ENCODE results near the gene CAPZA1. TPM values are rescaled to one million over a fixed set of nuclear protein-coding genes. Genes with fewer than 3 reads are reported as not detected.

The CAPZA1 gene
- total RNA-seq, 2 donors from 2014 or later: 111 to 122 TPM

- Mint-ChIP-seq H3K9me3 (no peaks in the 10 kb centered on the region), H3K27ac (no peak overlapping the region), H3K36me3 (ENCODE audit: low read depth) (peaks cover 80% of the 10 kb centered on the region), H3K27me3 (ENCODE audit: insufficient read depth) (peaks cover 8% of the 10 kb centered on the region), H3K4me1 (peaks cover 53% of the 10 kb centered on the region), H3K4me3 (no peak overlapping the region)
- Histone ChIP-seq H3K4me3 (ENCODE audit: low read length) (no peak overlapping the region), H3K9me3 (ENCODE audit: control insufficient read depth, low read length) (no peaks in the 10 kb centered on the region), H3K9ac (ENCODE audit: extremely low read depth, low read length, poor library complexity, severe bottlenecking) (no peak overlapping the region), H3K36me3 (ENCODE audit: control insufficient read depth, insufficient read depth, low read length) (peaks cover 88% of the 10 kb centered on the region), H3K27me3 (ENCODE audit: control insufficient read depth, insufficient read depth, low read length, poor library complexity, severe bottlenecking) (no peaks in the 10 kb centered on the region), H3K27ac (ENCODE audit: low read depth, low read length) (no peak overlapping the region), H3K4me1 (ENCODE audit: control insufficient read depth, insufficient read depth, low read length) (peaks cover 36% of the 10 kb centered on the region)
- 87 to 94% methylated on average over 6 to 9 of the region's 9 CpGs for WGBS, 2 experiments (ENCODE audit: insufficient coverage in 1 of 2, insufficient read length in 1 of 2)
- no peak for TF ChIP-seq CTCF (conservative IDR thresholded peaks at IDR 0.05)
- no peak for DNase-seq
Observed at GRCh38 chr1:112697781-112698201, 78.2 kb downstream of the CAPZA1 start.

- H3K9me3 ChIP-seq (ENCODE audit: control insufficient read depth, low read length): no peaks in the 10 kb centered on the region
- peak overlapping the region; percentile 58 for H3K27ac ChIP-seq (ENCODE audit: low read depth, low read length)
- H3K36me3 ChIP-seq (ENCODE audit: control insufficient read depth, insufficient read depth, low read length): peaks cover 91% of the 10 kb centered on the region
- no peaks in the 10 kb centered on the region for H3K27me3 ChIP-seq (ENCODE audit: control insufficient read depth, insufficient read depth, low read length, poor library complexity, severe bottlenecking)
- H3K9ac ChIP-seq (ENCODE audit: extremely low read depth, low read length, poor library complexity, severe bottlenecking): peak overlapping the region; percentile 15
- H3K4me3 Mint-ChIP-seq: peak overlapping the region; percentile 49
- peak overlapping the region; percentile 97 for H3K27ac Mint-ChIP-seq
- no peaks in the 10 kb centered on the region for H3K9me3 Mint-ChIP-seq
- peak; percentile 84 for DNase-seq
- WGBS, 2 experiments (ENCODE audit: insufficient coverage in 1 of 2, insufficient read length in 1 of 2): 76 to 86% methylated on average over 11 to 17 of the region's 17 CpGs
- peaks cover 38% of the 10 kb centered on the region for H3K4me1 ChIP-seq (ENCODE audit: control insufficient read depth, insufficient read depth, low read length)
- peaks cover 53% of the 10 kb centered on the region for H3K4me1 Mint-ChIP-seq
- peak overlapping the region; percentile 68 for H3K4me3 ChIP-seq (ENCODE audit: low read length)
- H3K36me3 Mint-ChIP-seq (ENCODE audit: low read depth): peaks cover 82% of the 10 kb centered on the region
- peaks cover 13% of the 10 kb centered on the region for H3K27me3 Mint-ChIP-seq (ENCODE audit: insufficient read depth)
- peak; percentile 29 for TF ChIP-seq CTCF (conservative IDR thresholded peaks at IDR 0.05)
Observed at GRCh38 chr1:112698366-112699310, 79.0 kb downstream of the CAPZA1 start.

- peaks cover 89% of the 10 kb centered on the region for H3K36me3 ChIP-seq (ENCODE audit: control insufficient read depth, insufficient read depth, low read length)
- no peak for TF ChIP-seq CTCF (conservative IDR thresholded peaks at IDR 0.05)
- Mint-ChIP-seq H3K27ac (peak overlapping the region; percentile 97), H3K9me3 (no peaks in the 10 kb centered on the region), H3K36me3 (ENCODE audit: low read depth) (peaks cover 82% of the 10 kb centered on the region), H3K4me1 (peaks cover 63% of the 10 kb centered on the region), H3K4me3 (peak overlapping the region; percentile 49), H3K27me3 (ENCODE audit: insufficient read depth) (peaks cover 19% of the 10 kb centered on the region)
- peak overlapping the region; percentile 36 for H3K27ac ChIP-seq (ENCODE audit: low read depth, low read length)
- H3K9ac ChIP-seq (ENCODE audit: extremely low read depth, low read length, poor library complexity, severe bottlenecking): peak overlapping the region; percentile 61
- peaks cover 47% of the 10 kb centered on the region for H3K4me1 ChIP-seq (ENCODE audit: control insufficient read depth, insufficient read depth, low read length)
- no peaks in the 10 kb centered on the region for H3K27me3 ChIP-seq (ENCODE audit: control insufficient read depth, insufficient read depth, low read length, poor library complexity, severe bottlenecking)
- no peak for DNase-seq
- H3K9me3 ChIP-seq (ENCODE audit: control insufficient read depth, low read length): no peaks in the 10 kb centered on the region
- WGBS, 2 experiments (ENCODE audit: insufficient coverage in 1 of 2, insufficient read length in 1 of 2): 93 to 94% methylated on average over 8 to 13 of the region's 13 CpGs
- peak overlapping the region; percentile 68 for H3K4me3 ChIP-seq (ENCODE audit: low read length)
Observed at GRCh38 chr1:112699425-112700144, 80.0 kb downstream of the CAPZA1 start.

Data from endodermal cell (in vitro differentiated cells).